OCI-LY7 (cell line): ENCODE measurements around the gene PATJ. TPM values are rescaled to one million over a fixed set of nuclear protein-coding genes. Genes with fewer than 3 reads are reported as not detected.

Source experiments
- BruUV-seq: library from RNA; stranded (reverse); fragments of 400-500 nt; replicated peaks from 2 replicates; lab custom pipeline; 2021; lab: Mats Ljungman, UMichigan
- CTCF ChIA-PET: fragments of 300-600 bp; sonication (Branson Sonifier 250); formaldehyde crosslinking; loops from one replicate; lab custom pipeline; 2022; ENCODE audit warnings: antibody characterized with exemption; ENCODE audit not compliant: unreplicated experiment; lab: Charles Lee
- POLR2A ChIA-PET: fragments of 300-600 bp; sonication (Branson Sonifier 250); formaldehyde crosslinking; loops from one replicate; lab custom pipeline; 2022; ENCODE audit warnings: antibody characterized with exemption; lab: Charles Lee
- DNase-seq: peaks from one replicate; pipeline ENCODE4 v3.0.0-alpha.2; 2015; ENCODE audit warnings: low spot score
- H2AFZ ChIP-seq: fragments of 200-600 bp; sonication (generic), shearing (Covaris generic); 2 replicates; pipeline ENCODE4 v1.6.1; 2014; ENCODE audit warnings: mild to moderate bottlenecking, antibody characterized with exemption, low read length, moderate library complexity
- H3K27ac ChIP-seq: fragments of 200-600 bp; sonication (generic); 2 replicates; pipeline ENCODE4 v1.5.1; 2014; ENCODE audit warnings: mixed run types, low read depth, mild to moderate bottlenecking, moderate library complexity, low read length, inconsistent platforms; ENCODE audit not compliant: poor library complexity, severe bottlenecking
- H3K36me3 ChIP-seq: fragments of 200-600 bp; sonication (generic); 2 replicates; pipeline ENCODE4 v1.6.1; 2014; ENCODE audit warnings: mild to moderate bottlenecking, antibody characterized with exemption, low read length, moderate library complexity, mixed read lengths; ENCODE audit not compliant: insufficient read depth
- H3K4me1 ChIP-seq: fragments of 200-600 bp; sonication (generic); 2 replicates; pipeline ENCODE4 v1.5.1; 2014; ENCODE audit warnings: mild to moderate bottlenecking, low read length; ENCODE audit not compliant: insufficient read depth, poor library complexity, severe bottlenecking
- H3K4me2 ChIP-seq: fragments of 200-600 bp; sonication (generic); 2 replicates; pipeline ENCODE4 v1.6.1; 2014; ENCODE audit warnings: mild to moderate bottlenecking, low read length
- H3K4me3 ChIP-seq: fragments of 200-600 bp; sonication (generic); 2 replicates; pipeline ENCODE4 v1.5.1; 2014; ENCODE audit warnings: mild to moderate bottlenecking, low read depth, low read length; ENCODE audit not compliant: poor library complexity, severe bottlenecking
- H3K79me2 ChIP-seq: fragments of 200-600 bp; sonication (generic); 2 replicates; pipeline ENCODE4 v1.6.1; 2016; ENCODE audit warnings: low read depth, mild to moderate bottlenecking, low read length, moderate library complexity, mixed read lengths; ENCODE audit not compliant: insufficient read depth
- H3K9me2 ChIP-seq: fragments of 200-600 bp; sonication (generic); 2 replicates; pipeline ENCODE4 v1.6.1; 2016; ENCODE audit warnings: mild to moderate bottlenecking, low read length, mixed read lengths; ENCODE audit not compliant: insufficient read depth
- H3K9me3 ChIP-seq: fragments of 200-600 bp; sonication (generic); 2 replicates; pipeline ENCODE4 v1.6.1; 2014; ENCODE audit warnings: mild to moderate bottlenecking, mixed run types, low read length, mixed read lengths
- H4K20me1 ChIP-seq: fragments of 200-600 bp; sonication (generic); 2 replicates; pipeline ENCODE4 v1.6.1; 2014; ENCODE audit warnings: mild to moderate bottlenecking, antibody characterized with exemption, low read length, moderate library complexity, mixed read lengths; ENCODE audit not compliant: insufficient read depth
- CTCF ChIP-seq: fragments of 200-600 bp; sonication (generic); conservative IDR thresholded peaks from 2 replicates; pipeline ENCODE4 v1.5.1; 2014; ENCODE audit warnings: mild to moderate bottlenecking, antibody characterized with exemption, low read length, moderate library complexity, mixed read lengths
- EZH2phosphoT487 ChIP-seq: fragments of 200-600 bp; sonication (generic); IDR thresholded peaks from 2 replicates; pipeline ENCODE4 v1.6.1; 2018; ENCODE audit warnings: low read depth, borderline replicate concordance, mild to moderate bottlenecking, mixed run types, antibody characterized with exemption, low read length, moderate library complexity, mixed read lengths
- intact Hi-C: fragments of 100-400 bp; cut with micrococcal nuclease; formaldehyde crosslinking; loops from one replicate; pipeline ENCODE4 v1.10.0; 2022; ENCODE audit not compliant: unreplicated experiment
- total RNA-seq, 2 experiments: library from RNA; depleted of rRNA in 1 of 2; stranded (reverse); fragments of >200 nt in 1 of 2; shearing (Covaris generic) in 1 of 2; gene quantifications; 2 replicates each; pipeline ENCODE4 v1.2.3, GENCODE V29; 2014 to 2022

PATJ gene
- total RNA-seq, 2 experiments from 2014 or later: 0.95 to 4.0 TPM

- H4K20me1 ChIP-seq: no peaks in the 10 kb centered on the region
- H3K4me1 ChIP-seq: no peaks in the 10 kb centered on the region
- TF ChIP-seq CTCF (no peak), EZH2phosphoT487 (no peak)
- intact Hi-C loops: no loop called here
- ChIA-PET CTCF (no interaction called here), POLR2A (no interaction called here)
- H3K27ac ChIP-seq: no peak overlapping the region
- H3K9me3 ChIP-seq: no peaks in the 10 kb centered on the region
- H3K9me2 ChIP-seq: no peaks in the 10 kb centered on the region
- H3K4me2 ChIP-seq: no peak overlapping the region
- no peak overlapping the region for H2AFZ ChIP-seq
- no TSS peak for BruUV-seq
- H3K4me3 ChIP-seq: no peak overlapping the region
- no peaks in the 10 kb centered on the region for H3K79me2 ChIP-seq
- DNase-seq: no peak
- H3K36me3 ChIP-seq: no peaks in the 10 kb centered on the region
Observed at GRCh38 chr1:62077821-62078220, 335.5 kb downstream of the PATJ start.

DNA sequence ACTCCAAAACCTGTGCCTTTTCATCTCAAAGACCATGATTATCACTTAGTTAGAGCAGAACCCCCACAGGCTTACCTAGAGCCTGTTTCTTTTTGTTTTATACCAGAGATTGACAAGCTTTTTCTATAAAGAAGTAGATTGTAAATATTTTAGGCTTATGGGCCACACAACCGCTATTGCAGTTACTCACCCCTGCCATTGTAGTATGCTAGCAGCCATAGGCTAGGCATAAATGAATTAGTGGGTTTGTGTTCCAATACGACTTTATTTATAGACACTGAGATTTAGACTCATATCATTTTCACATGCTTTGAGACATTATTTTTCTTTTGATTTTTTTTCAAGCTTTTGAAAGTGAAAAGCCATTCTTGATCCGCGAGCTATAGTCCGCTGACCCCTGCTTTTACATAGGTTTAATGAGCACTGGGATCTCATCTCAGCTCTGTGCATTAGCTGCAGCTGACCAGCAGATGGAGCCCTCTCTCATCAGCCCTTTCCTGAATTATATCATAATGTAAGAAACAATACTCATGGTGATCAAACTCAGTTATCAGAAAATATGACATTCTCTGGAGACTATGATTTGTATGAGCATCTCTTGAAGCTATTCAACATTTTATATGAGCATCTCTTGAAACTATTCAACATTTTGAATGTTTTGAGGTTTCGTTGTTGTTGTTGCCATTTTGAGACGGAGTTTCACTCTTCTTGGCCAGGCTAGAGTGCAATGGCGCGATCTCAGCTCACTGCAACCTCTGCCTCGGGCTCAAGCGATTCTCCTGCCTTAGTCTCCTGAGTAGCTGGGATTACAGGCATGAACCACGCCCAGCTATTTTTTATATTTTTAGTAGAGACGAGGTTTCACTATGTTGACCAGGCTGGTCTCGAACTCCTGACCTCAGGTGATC lies 340.4 kb downstream of the PATJ start:
- ChIA-PET POLR2A (no interaction called here), CTCF (interaction anchor here (0.8 to 1.3 kb wide), 2 partner anchors 11 to 62 kb away, joined by 3 to 4 read pairs; no protein-coding TSS in a partner anchor)
- intact Hi-C loops: loop anchor here (1.0 kb wide), 1 partner anchor 49 kb away; no protein-coding TSS in a partner anchor
- Histone ChIP-seq H3K9me3 (no peaks in the 10 kb centered on the region), H3K27ac (no peak overlapping the region), H4K20me1 (no peaks in the 10 kb centered on the region), H3K4me1 (no peaks in the 10 kb centered on the region), H3K4me2 (no peak overlapping the region), H3K4me3 (no peak overlapping the region), H3K36me3 (no peaks in the 10 kb centered on the region), H2AFZ (no peak overlapping the region), H3K79me2 (no peaks in the 10 kb centered on the region), H3K9me2 (no peaks in the 10 kb centered on the region)
- TF ChIP-seq CTCF (peak; percentile 97), EZH2phosphoT487 (no peak)
- peak; percentile 38 for DNase-seq
- BruUV-seq: no TSS peak
